AG04449 (cell line): ENCODE data around the gene HARS1.

Experiments used
- CTCF ChIA-PET: fragments of 350-600 bp; formaldehyde crosslinking; extraction: SDS; loops from one replicate; lab custom pipeline; 2021; ENCODE audit warnings: antibody characterized with exemption; lab: Yijun Ruan, JAX
- POLR2A ChIA-PET: fragments of 400-600, 350-600 bp; formaldehyde crosslinking; extraction: SDS; loops from one replicate; lab custom pipeline; 2020; ENCODE audit warnings: antibody characterized with exemption, inconsistent platforms; lab: Yijun Ruan, JAX
- DNase-seq: peaks from one replicate; pipeline ENCODE4 v3.0.0-alpha.2; 2010; ENCODE audit warnings: low read depth, low spot score
- H3K4me3 ChIP-seq: 2 replicates; pipeline ENCODE4 v1.5.1; 2011; ENCODE audit warnings: low read depth, mild to moderate bottlenecking, control low read depth, low read length
- CTCF ChIP-seq: IDR thresholded peaks from one replicate; pipeline ENCODE4 v1.5.1; 2011; ENCODE audit warnings: mild to moderate bottlenecking, moderate library complexity, low read length, control low read depth, inconsistent platforms; ENCODE audit not compliant: insufficient read depth; ENCODE audit errors: missing control alignments

HARS1 gene

DNA sequence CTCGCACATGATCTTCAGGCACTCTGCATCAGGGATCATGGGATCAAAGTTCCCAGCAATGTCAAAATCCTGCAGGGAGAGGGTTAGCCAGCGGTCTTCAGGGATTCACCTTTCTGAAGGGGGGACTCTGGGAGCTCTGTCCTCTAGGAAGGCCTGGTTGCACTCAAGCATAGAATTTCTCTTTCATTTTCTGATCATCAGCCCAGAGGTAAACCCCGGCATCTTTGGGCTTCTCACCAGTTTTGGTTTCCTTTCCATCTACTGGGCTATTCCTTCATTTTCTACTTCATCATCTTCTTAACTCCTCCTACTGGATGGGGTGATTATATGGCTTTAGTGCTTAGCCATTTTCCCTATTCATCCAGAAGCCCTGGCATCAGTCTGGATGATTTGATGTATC lies 13.2 kb downstream of the HARS1 start:
- no peak for DNase-seq
- TF ChIP-seq CTCF: no peak
- no peak overlapping the region for H3K4me3 ChIP-seq
- ChIA-PET CTCF (interaction anchor here (1.7 kb wide), 1 partner anchor 12 kb away, joined by 6 read pairs; the partner anchor contains the start of genes HARS1 and HARS2), POLR2A (no interaction called here)

DNA sequence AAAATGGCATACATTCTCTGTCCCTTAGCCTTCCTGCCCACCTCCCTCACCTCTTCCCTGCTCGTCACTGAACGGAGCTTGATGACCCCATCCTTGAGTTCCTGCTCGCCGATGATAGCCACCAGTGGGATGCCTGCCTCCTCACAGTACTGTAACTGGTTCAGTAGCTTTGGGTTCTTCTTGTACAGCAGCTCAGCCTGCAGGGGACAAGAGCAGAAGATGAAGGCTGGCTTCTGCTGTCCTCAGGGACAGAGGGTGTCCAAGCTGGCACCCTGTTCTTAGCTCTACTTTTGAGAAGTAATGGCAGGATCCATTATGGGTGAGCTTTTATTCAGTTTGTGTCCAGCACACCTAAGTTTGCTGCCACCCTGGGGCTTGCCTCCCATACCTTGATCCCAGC lies 16.5 kb downstream of the HARS1 start:
- CTCF ChIA-PET: interaction anchor here (0.8 to 1.3 kb wide), 2 partner anchors 12 to 128 kb away, joined by 3 read pairs; partner anchors contain the start of gene EIF4EBP3
- POLR2A ChIA-PET: interaction anchor here (0.5 to 1.1 kb wide), 2 partner anchors 16 to 118 kb away, joined by 5 read pairs; partner anchors contain the start of genes HARS1 and HARS2
- H3K4me3 ChIP-seq: no peak overlapping the region
- TF ChIP-seq CTCF: no peak
- no peak for DNase-seq

GRCh38 chr5:140674211-140674610 lies 17.0 kb downstream of the HARS1 start:
- TF ChIP-seq CTCF: no peak
- no peak for DNase-seq
- no peak overlapping the region for H3K4me3 ChIP-seq
- CTCF ChIA-PET: interaction anchor here (0.8 to 1.3 kb wide), 2 partner anchors 12 to 127 kb away, joined by 3 read pairs; partner anchors contain the start of gene EIF4EBP3
- POLR2A ChIA-PET: interaction anchor here (0.5 to 1.1 kb wide), 3 partner anchors 17 to 118 kb away, joined by 4 to 5 read pairs (median 5); partner anchors contain the start of genes HARS1 and HARS2

DNA sequence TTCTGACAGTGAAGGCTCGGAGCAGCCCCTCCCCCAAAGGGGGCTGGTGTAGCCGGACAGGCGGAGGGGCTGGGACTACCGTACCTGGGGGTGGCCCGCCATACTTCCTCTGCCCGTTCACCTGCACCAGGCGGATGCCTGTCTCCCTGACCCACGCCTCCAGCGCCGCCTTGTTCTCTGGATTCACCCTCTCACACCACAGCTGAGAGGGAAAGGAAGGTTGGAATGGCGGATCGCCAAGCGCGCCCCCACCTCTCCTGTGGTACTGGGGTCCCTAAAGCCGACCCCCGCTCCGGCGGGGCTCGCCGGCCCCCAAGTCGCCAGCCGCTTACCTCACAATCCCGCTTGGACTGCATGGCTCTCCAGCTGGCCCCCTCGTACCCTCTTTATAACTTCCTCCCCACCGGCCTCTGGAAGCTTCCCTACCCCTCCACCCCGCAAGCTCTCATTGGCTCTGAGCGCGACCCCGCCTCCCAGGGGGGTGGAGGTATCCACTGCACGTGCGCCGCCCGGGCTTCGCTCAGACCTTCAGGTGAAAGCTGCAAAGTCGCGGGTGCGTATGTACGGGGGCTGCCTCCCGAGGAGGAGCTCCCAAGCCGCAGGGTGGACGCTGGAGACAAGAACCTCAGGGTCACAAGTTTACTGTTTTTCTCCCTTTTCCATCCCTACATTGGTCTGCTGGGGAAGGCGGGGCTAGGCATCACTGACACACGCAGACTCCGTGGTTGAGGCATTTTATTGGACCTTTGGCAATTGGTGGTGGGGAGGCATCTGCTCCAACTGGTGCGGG lies 17.8 kb downstream of the HARS1 start, which contains the start of gene DND1:
DND1 (minus strand) TSS at position 390 of the 790 bp plus-strand sequence; CDS start at position 356, 34 bp downstream.
- DNase-seq: no peak
- POLR2A ChIA-PET: interaction anchor here (1.1 kb wide), 1 partner anchor 18 kb away, joined by 4 read pairs; the partner anchor contains the start of genes HARS1 and HARS2
- TF ChIP-seq CTCF: no peak
- CTCF ChIA-PET: no interaction called here
- no peak within 1 kb of the TSS for H3K4me3 ChIP-seq

DNA sequence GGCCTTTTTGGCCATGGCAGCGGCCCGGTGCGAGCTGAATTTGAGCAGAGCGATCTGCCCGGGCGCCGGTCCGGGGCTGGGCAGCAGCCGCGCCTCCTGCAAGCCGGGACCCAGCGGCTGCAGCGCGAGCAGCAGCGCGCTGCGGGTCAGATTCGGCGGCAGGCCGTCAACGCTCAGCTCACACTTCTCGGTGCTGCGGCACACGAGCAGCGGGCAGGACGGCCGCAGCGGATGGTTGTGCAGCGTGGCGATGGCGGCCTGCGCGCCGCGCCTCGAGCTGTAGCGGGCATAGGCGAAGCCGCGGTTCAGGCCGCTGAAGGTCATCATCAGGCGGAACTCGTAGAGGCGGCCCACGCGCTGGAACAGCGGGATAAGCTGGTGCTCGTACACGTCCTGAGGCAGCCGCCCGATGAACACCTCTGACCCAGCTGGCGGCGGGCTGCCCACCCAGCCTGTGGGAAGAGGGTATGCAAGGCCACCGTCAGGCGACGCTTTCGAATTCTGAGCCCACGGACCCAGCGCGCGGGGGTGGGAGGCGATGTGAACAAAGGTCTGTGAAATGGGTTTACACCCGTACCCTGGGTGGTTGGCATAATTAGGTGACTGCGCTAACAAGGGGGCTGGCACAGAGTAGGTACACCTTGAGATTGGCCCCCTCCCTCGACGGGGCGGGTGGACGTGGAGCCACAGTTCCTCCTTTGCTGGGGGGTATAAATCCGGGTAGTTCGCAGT lies 18.5 kb downstream of the HARS1 start:
- H3K4me3 ChIP-seq: no peak overlapping the region
- DNase-seq: no peak
- ChIA-PET POLR2A (interaction anchor here (0.6 to 1.1 kb wide), 4 partner anchors 18 to 125 kb away, joined by 3 to 4 read pairs (median 4); partner anchors contain the start of genes EIF4EBP3, HARS1, HARS2 and TMCO6), CTCF (no interaction called here)
- TF ChIP-seq CTCF: no peak
